ENCODE data around the gene COL4A6.

The COL4A6 gene

DNA sequence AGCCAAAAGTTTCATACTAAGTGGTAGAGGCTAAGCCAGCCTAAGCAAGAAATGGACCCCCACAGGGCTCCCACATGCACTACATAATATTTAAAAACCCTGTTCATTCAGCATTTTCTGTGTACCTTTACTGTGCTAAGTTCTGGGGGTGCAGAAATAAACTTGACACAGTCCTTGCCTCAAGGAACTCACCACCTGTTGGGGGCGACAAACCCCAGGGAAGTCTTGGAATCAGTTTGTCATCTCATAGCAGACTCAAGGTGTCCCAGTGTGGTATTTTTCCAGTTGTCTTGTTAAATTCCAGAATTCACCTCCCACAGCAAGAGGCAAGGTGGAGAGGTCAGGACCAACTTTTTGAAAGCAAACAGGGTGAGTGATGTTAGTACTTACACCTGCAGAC, 303.5 kb downstream of the COL4A6 start:
- no peak for DNase-seq

DNA sequence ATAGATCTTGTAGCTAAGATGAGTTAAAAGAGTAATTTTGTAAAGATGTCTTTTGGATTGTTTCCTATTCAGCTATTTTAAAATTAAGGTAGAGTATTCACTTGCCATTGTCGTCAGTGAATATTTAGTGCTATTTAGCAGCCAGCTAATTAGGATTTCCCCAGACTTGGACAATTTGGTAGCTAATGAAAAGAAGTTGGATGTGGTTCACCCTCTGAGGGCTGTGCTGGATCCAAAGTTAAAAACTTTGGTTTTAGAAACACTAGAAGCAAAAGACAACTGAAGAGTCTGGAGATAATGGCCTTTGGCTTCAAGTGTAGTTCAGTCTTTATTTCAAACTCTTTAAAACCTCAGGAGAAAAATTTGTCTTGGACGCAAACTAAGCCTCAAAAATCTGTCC, 305.3 kb downstream of the COL4A6 start:
- no peak for DNase-seq

DNA sequence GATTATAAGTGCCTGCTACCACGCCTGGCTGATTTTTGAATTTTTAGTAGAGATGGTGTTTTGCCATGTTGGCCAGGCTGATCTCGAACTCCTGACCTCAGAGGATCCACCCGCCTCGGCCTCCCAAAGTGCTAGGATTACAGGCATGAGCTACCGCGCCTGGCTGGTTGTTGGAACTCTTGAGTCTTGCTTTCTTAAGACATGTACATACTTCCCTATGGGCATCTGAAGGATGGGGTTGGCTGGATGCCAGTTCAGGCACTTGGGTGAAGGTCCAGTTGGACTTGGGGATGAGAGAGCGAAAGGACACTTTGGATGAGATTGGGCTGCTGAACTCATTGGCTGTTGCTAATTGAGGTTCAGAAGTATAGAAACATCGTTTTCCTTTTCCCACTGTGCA, 306.2 kb downstream of the COL4A6 start:
- no peak for DNase-seq

DNA sequence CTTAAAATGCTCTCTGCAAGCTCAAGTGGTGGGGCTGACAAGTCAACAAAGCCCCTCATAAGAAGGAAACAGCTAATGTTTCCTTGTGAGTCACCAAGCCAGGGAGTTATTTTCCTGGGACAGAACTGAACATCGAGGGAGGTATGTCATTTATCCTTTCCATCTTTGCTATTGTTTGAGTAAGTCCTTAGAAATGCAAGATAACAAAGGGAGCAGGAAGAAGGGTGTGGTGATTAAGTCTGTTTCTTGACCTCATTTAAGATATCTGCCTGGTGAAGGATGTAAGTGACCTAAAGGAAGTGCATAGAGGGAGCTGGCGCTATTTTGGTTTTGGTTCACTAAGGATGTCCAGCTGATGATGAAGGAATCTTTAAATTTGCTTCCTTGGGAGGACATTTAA, 306.8 kb downstream of the COL4A6 start:
- DNase-seq, result no peak

DNA sequence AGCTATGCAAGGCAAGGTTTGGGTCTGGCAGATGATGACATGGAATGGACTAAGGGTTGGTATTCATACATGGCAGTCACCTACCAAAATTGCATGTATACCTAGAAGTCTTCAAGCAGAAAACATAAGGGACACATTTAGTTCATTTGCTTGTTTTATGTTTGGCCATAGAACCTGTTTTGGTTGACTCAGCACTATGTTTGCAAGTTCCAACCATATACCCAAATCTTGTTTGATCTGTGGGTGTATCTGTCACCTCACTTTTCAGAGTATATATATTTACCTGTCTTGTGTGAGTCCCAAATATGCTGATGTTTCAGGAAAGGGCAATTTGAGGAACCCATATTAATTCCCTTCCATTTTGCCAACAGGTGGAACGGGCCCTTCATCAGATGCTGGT, 307.3 kb downstream of the COL4A6 start:
- DNase-seq, result no peak

DNA sequence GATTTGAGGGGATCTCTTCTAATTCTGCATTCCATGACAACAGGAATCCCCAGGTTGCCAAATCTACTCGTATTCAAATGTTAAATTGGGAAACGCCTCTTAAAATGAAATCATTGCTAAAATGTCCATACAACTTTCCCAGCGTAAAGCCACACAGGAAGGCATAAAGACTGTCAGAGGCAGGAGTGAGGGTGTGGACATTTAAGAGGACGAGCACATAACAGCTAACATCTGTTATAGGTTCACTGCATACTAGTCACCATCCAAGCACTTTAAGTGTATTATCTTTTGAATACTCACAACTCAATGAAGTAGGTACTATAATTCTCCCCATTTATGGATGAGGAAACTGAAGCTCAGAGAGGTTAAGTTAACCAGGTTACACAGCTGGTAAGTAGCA, 311.1 kb downstream of the COL4A6 start:
- no peak for DNase-seq

DNA sequence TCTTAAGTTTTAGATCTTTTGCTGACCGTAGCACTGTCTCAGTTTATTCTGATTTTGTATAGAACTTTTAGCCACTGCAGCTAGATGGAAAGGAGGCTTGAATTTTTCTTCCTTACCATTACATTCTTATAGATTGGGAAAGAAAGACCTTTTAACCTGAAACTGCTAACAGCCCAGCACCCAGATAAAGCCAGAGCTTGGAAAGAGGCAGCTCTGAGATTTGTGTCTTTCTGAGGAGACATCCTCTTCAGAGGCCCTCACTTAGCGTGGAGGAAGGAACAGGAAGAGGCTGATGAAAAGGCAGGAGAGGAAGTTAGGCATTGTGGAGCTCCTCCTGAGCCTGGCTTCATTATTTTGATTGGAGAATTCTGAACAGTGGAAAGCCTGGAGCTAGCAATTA, 311.6 kb downstream of the COL4A6 start:
- no peak for DNase-seq

DNA sequence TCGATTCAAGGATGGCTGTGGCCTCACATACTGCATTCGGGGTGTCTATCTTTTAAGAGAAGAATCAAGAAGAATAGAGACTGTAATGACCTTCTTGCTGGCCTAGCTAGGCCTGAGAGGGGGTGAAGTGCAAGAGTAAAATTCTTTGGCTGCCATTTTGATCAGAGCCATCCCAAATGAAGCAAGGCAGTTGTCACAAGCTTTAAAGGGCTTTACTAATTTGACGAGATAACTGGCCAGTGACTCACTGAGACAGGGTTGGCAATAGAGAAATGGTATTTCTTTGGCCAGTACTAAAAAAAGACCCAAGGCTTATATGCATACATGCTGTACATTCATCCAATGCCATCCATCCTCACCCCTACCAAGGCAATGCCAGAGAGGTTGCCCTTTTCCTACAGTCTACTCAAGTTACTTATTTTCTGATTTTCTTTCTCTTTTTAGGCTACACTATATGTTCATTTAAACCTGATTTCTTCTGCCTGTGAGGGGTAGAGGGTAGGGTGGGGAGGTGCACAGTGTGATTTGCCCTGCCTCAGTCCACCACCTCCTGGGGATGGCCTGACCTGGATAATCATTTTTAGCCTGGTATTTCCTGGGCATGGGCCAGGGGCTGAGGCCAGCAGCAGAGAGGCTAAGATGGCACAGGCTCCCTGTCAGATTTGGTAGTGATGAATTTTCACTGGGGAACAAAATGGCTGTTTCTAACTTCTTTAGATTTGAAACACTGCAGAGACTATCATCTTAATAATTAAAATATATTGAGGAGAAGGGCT, 314.4 kb downstream of the COL4A6 start:
- no peak for DNase-seq

DNA sequence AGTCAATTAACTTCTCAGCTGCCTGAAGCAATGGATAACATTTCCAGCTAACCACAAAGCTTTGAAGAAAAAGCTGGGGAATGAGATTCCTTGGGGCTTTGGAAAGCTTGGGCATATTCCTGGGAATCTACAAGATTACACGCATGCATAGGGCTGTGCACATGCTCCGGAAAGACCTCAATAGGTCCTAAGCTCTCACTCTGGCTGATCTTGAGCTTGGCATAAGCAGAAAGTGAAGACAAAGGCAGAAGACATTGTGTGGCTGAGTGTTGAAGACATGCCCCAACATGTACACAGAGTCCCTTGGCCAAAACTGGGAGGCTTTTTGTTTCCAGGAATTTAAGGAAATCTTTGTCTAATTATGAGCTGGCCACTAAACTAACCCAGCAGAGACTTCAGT, 315.5 kb downstream of the COL4A6 start:
- DNase-seq, result no peak

DNA sequence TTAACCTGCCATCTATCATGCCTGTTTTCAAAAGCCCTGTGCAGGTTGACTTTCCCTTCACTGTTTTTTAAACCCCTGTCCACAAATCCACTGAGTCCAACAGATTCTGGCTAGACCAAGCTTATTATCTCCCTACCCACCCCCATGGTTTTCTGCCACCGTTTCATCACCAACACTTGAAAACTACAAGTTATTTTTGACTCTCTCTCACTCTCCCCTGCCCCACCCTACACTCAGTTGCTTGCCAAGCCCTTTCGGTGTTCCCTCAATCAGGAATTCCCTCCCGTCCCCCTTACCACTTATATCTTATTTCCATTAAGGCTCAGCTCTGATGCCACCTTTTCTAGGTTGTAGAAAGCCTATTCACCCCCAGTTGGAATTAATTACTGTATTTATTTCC, 316.9 kb downstream of the COL4A6 start:
- no peak for DNase-seq

DNA sequence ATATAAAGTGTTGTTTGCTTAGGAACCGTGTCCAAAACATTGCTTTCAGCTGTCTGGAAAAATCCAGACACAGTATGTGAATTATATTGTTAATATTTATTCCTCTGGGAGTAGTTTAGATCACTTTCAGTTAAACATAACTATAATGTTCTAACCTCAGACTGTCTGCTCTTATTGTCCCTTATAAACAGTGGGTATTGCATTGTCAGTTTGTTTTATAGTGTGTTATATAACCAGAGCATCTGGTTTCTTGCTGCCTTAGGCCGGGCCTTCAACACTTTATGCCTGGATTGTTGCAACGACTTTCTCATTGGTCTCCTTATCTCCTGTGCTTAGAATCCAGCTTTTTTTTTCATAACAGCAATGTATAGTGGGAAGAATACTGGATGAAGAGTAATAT, 320.2 kb downstream of the COL4A6 start:
- no peak for DNase-seq

DNA sequence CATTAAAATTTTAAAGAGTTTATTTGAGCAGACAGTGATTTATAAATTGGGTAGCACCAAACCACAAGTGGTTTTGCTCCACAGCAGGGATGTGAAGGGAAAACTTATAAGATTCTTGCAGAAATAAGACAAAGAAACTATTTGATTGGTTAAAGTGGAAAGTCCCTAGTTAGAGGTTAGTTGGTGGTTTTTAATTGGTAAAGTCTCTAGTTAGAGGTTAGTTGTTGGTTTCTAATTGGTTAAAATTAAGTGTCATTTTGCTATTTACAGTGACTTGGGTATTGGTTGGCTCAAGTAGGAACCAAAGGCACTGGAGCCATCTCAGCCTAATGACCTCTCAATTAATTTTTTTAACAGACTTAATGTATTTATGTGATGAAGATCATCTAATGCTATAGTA, 323.7 kb downstream of the COL4A6 start:
- no peak for DNase-seq

Measured in SIG-M5 (cell line).